CD4-positive, CD25-positive, alpha-beta regulatory T cell (primary cell): ENCODE results near the gene F11. TPM values are rescaled to one million over a fixed set of nuclear protein-coding genes. Genes with fewer than 3 reads are reported as not detected.
"Not testable (repeated sequence)": the region's sequence is repeated elsewhere in the genome, so short reads cannot be mapped to it uniquely, and the experiment has no call there.

Source experiments
- ATAC-seq, 2 donors: fragments of 150-1000 bp; cut with Tn5 transposase; one replicate each; pipeline ENCODE4 v1.10.0; 2021; ENCODE audit warnings: low read depth in 2 of 2, moderate number of reproducible peaks in 2 of 2, moderate library complexity in 1 of 2
- DNase-seq, 3 donors: peaks; one replicate each; pipeline versions ENCODE4 v3.0.0 to v3.0.0-alpha.2; 2012 to 2022; ENCODE audit warnings: mixed read lengths in 1 of 3
- H3K27ac ChIP-seq: one replicate; pipeline ENCODE4 v1.7.0; 2013; ENCODE audit warnings: mild to moderate bottlenecking, low read length; ENCODE audit not compliant: insufficient read depth, poor library complexity, severe bottlenecking
- H3K27me3 ChIP-seq: one replicate; pipeline ENCODE4 v1.7.0; 2013; ENCODE audit warnings: low read length; ENCODE audit not compliant: control insufficient read depth, insufficient read depth
- H3K36me3 ChIP-seq: one replicate; pipeline ENCODE4 v1.7.0; 2013; ENCODE audit warnings: mild to moderate bottlenecking, low read length, moderate library complexity; ENCODE audit not compliant: control insufficient read depth, insufficient read depth
- H3K4me1 ChIP-seq: 2 replicates; pipeline ENCODE4 v1.7.0; 2013; ENCODE audit warnings: mild to moderate bottlenecking, low read length; ENCODE audit not compliant: insufficient read depth, control insufficient read depth, poor library complexity, severe bottlenecking
- H3K4me3 ChIP-seq: one replicate; pipeline ENCODE4 v1.7.0; 2013; ENCODE audit warnings: low read depth, mild to moderate bottlenecking, low read length, moderate library complexity
- H3K9me3 ChIP-seq, 2 experiments: 1 replicate in 1 of 2; 2 replicates in 1 of 2; pipeline ENCODE4 v1.7.0; 2013; ENCODE audit warnings: low read length in 2 of 2, mild to moderate bottlenecking in 1 of 2, moderate library complexity in 1 of 2; ENCODE audit not compliant: control insufficient read depth in 2 of 2
- H3K27ac Mint-ChIP-seq, 3 donors: one replicate each; pipeline ENCODE4 v1.8.0; 2020 to 2022; ENCODE audit warnings: mild to moderate bottlenecking in 3 of 3, mixed read lengths in 3 of 3, moderate library complexity in 2 of 3
- H3K27me3 Mint-ChIP-seq: one replicate; pipeline ENCODE4 v1.8.0; 2022; ENCODE audit warnings: mild to moderate bottlenecking, mixed read lengths
- H3K36me3 Mint-ChIP-seq: one replicate; pipeline ENCODE4 v1.8.0; 2020; ENCODE audit warnings: mixed read lengths
- H3K4me1 Mint-ChIP-seq, 4 donors: one replicate each; pipeline ENCODE4 v1.8.0; 2020 to 2022; ENCODE audit warnings: mixed read lengths in 4 of 4, mild to moderate bottlenecking in 1 of 4
- H3K4me3 Mint-ChIP-seq, 4 donors: one replicate each; pipeline ENCODE4 v1.8.0; 2020 to 2022; ENCODE audit warnings: mild to moderate bottlenecking in 4 of 4, mixed read lengths in 4 of 4, moderate library complexity in 3 of 4
- H3K9me3 Mint-ChIP-seq, 7 donors: one replicate each; pipeline ENCODE4 v1.8.0; 2020 to 2022; ENCODE audit warnings: mixed read lengths in 7 of 7, mild to moderate bottlenecking in 3 of 7, moderate library complexity in 2 of 7
- polyA plus RNA-seq, 4 donors: library from polyadenylated mRNA; unstranded; fragments of 300-500 nt; fragmentation: Illumina TruSeq; gene quantifications; one replicate each; pipeline ENCODE4 v1.2.3, GENCODE V29; 2021
- total RNA-seq: library from RNA; stranded (reverse); gene quantifications from one replicate; pipeline ENCODE4 v1.2.3, GENCODE V29; 2022

The F11 gene
- total and polyA plus RNA-seq, 5 donors from 2014 or later, result not detected

- ATAC-seq, result no peak
- no peak overlapping the region for H3K4me3 Mint-ChIP-seq
- Histone ChIP-seq H3K4me3 (no peak overlapping the region), H3K9me3 (no peaks in the 10 kb centered on the region), H3K4me1 (no peaks in the 10 kb centered on the region), H3K27me3 (no peaks in the 10 kb centered on the region), H3K36me3 (no peaks in the 10 kb centered on the region), H3K27ac (no peak overlapping the region)
- peaks cover 12% of the 10 kb centered on the region for H3K36me3 Mint-ChIP-seq
- no peak for DNase-seq
- H3K9me3 Mint-ChIP-seq, result peaks cover 0 to 6% (median 2%) of the 10 kb centered on the region in 7 donors
- H3K27ac Mint-ChIP-seq, result no peak overlapping the region
- H3K27me3 Mint-ChIP-seq, result no peaks in the 10 kb centered on the region
- no peaks in the 10 kb centered on the region for H3K4me1 Mint-ChIP-seq
Observed at GRCh38 chr4:186243331-186243730, 22.7 kb upstream of the F11 start.

- Histone ChIP-seq H3K27ac (no peak overlapping the region), H3K4me3 (no peak overlapping the region), H3K4me1 (no peaks in the 10 kb centered on the region), H3K9me3 (no peaks in the 10 kb centered on the region), H3K36me3 (no peaks in the 10 kb centered on the region), H3K27me3 (no peaks in the 10 kb centered on the region)
- DNase-seq (no peak), ATAC-seq (no peak)
- Mint-ChIP-seq H3K27ac (no peak overlapping the region), H3K4me3 (no peak overlapping the region), H3K4me1 (no peaks in the 10 kb centered on the region), H3K36me3 (peaks cover 12% of the 10 kb centered on the region), H3K27me3 (no peaks in the 10 kb centered on the region), H3K9me3 (peaks cover 0 to 6% (median 2%) of the 10 kb centered on the region in 7 donors)
Observed at GRCh38 chr4:186244835-186245234, 21.2 kb upstream of the F11 start.

GRCh38 chr4:186247062-186247752, 18.8 kb upstream of the F11 start:
- not testable (repeated sequence) for H3K27ac ChIP-seq, ATAC-seq, H3K9me3 Mint-ChIP-seq, H3K27ac Mint-ChIP-seq, DNase-seq, H3K27me3 ChIP-seq, H3K9me3 ChIP-seq, H3K4me3 ChIP-seq, H3K4me1 Mint-ChIP-seq, H3K4me3 Mint-ChIP-seq, H3K36me3 ChIP-seq, H3K4me1 ChIP-seq, H3K27me3 Mint-ChIP-seq
- peaks cover 18% of the 10 kb centered on the region for H3K36me3 Mint-ChIP-seq

GRCh38 chr4:186248643-186249042, 17.3 kb upstream of the F11 start:
- H3K9me3 Mint-ChIP-seq, result peaks cover 0 to 6% (median 2%) of the 10 kb centered on the region in 7 donors
- H3K4me1 ChIP-seq, result no peaks in the 10 kb centered on the region
- DNase-seq (no peak), ATAC-seq (no peak)
- no peak overlapping the region for H3K4me3 Mint-ChIP-seq
- no peak overlapping the region for H3K27ac Mint-ChIP-seq
- peaks cover 4% of the 10 kb centered on the region for H3K27me3 Mint-ChIP-seq
- H3K36me3 Mint-ChIP-seq, result peaks cover 18% of the 10 kb centered on the region
- no peaks in the 10 kb centered on the region for H3K9me3 ChIP-seq
- H3K4me3 ChIP-seq, result no peak overlapping the region
- no peak overlapping the region for H3K27ac ChIP-seq
- H3K4me1 Mint-ChIP-seq, result no peaks in the 10 kb centered on the region
- no peaks in the 10 kb centered on the region for H3K27me3 ChIP-seq
- H3K36me3 ChIP-seq, result peaks cover 7% of the 10 kb centered on the region

GRCh38 chr4:186249785-186250754, 15.9 kb upstream of the F11 start:
- no peak overlapping the region for H3K27ac Mint-ChIP-seq
- ATAC-seq (no peak), DNase-seq (no peak)
- H3K27me3 Mint-ChIP-seq, result peaks cover 4% of the 10 kb centered on the region
- H3K4me3 Mint-ChIP-seq, result no peak overlapping the region
- Histone ChIP-seq H3K36me3 (peaks cover 7% of the 10 kb centered on the region), H3K27ac (no peak overlapping the region), H3K9me3 (no peaks in the 10 kb centered on the region), H3K27me3 (no peaks in the 10 kb centered on the region), H3K4me3 (no peak overlapping the region), H3K4me1 (no peaks in the 10 kb centered on the region)
- H3K4me1 Mint-ChIP-seq, result no peaks in the 10 kb centered on the region
- H3K9me3 Mint-ChIP-seq, result peaks cover 0 to 6% (median 2%) of the 10 kb centered on the region in 7 donors
- H3K36me3 Mint-ChIP-seq, result peaks cover 25% of the 10 kb centered on the region

- H3K4me3 ChIP-seq, result no peak overlapping the region
- H3K4me1 Mint-ChIP-seq, result no peaks in the 10 kb centered on the region
- no peak for DNase-seq
- no peaks in the 10 kb centered on the region for H3K9me3 ChIP-seq
- H3K27me3 Mint-ChIP-seq, result peaks cover 4% of the 10 kb centered on the region
- H3K27me3 ChIP-seq, result no peaks in the 10 kb centered on the region
- H3K36me3 Mint-ChIP-seq, result peaks cover 22% of the 10 kb centered on the region
- ATAC-seq, result no peak
- peak overlapping the region in 1 of 3 donors; percentile 49 for H3K27ac Mint-ChIP-seq
- H3K4me1 ChIP-seq, result no peaks in the 10 kb centered on the region
- peaks cover 0 to 5% (median 2%) of the 10 kb centered on the region in 7 donors for H3K9me3 Mint-ChIP-seq
- H3K36me3 ChIP-seq, result peaks cover 7% of the 10 kb centered on the region
- H3K4me3 Mint-ChIP-seq, result no peak overlapping the region
- no peak overlapping the region for H3K27ac ChIP-seq
Observed at GRCh38 chr4:186250760-186251159, 15.2 kb upstream of the F11 start.

- H3K4me1 Mint-ChIP-seq, result no peaks in the 10 kb centered on the region
Observed at GRCh38 chr4:186255122-186255521, 10.9 kb upstream of the F11 start.

More at GRCh38 chr4:186255122-186255521, 10.9 kb upstream of the F11 start:
- Histone ChIP-seq H3K4me1 (no peaks in the 10 kb centered on the region), H3K36me3 (peaks cover 7% of the 10 kb centered on the region), H3K27me3 (no peaks in the 10 kb centered on the region), H3K9me3 (no peaks in the 10 kb centered on the region), H3K27ac (no peak overlapping the region), H3K4me3 (no peak overlapping the region)
- peaks cover 4% of the 10 kb centered on the region for H3K27me3 Mint-ChIP-seq
- no peak overlapping the region for H3K4me3 Mint-ChIP-seq
- ATAC-seq (no peak), DNase-seq (no peak)
- peaks cover 30% of the 10 kb centered on the region for H3K36me3 Mint-ChIP-seq
- H3K27ac Mint-ChIP-seq, result no peak overlapping the region
- H3K9me3 Mint-ChIP-seq, result no peaks in the 10 kb centered on the region
